Panc1 (cell line): ENCODE measurements around the gene DNAAF3. TPM values are rescaled to one million over a fixed set of nuclear protein-coding genes. Genes with fewer than 3 reads are reported as not detected.
A peak's percentile ranks its signal among the peaks of the same experiment; 100 is the strongest.

Source experiments
- ATAC-seq: fragments of 200-7000 bp; cut with Tn5 transposase; 2 replicates; pipeline ENCODE4 v1.9.1; 2020; ENCODE audit warnings: mild to moderate bottlenecking, moderate library complexity
- BruUV-seq: library from RNA; stranded (reverse); fragments of 400-500 nt; replicated peaks from 2 replicates; lab custom pipeline; 2021; lab: Mats Ljungman, UMichigan
- CTCF ChIA-PET: fragments of 300-600 bp; sonication (Branson Sonifier 250); formaldehyde crosslinking; loops from one replicate; lab custom pipeline; 2022; ENCODE audit warnings: antibody characterized with exemption; lab: Charles Lee
- POLR2A ChIA-PET: fragments of 300-600 bp; sonication (Branson Sonifier 250); formaldehyde crosslinking; loops from one replicate; lab custom pipeline; 2022; ENCODE audit warnings: antibody characterized with exemption; lab: Charles Lee
- DNase-seq: peaks from one replicate; pipeline ENCODE4 v3.0.0-alpha.2; 2010; ENCODE audit warnings: low read depth, low spot score
- H3K27ac ChIP-seq: 2 replicates; pipeline ENCODE4 v1.5.1; 2011; ENCODE audit warnings: mild to moderate bottlenecking, low read length, inconsistent platforms
- H3K27me3 ChIP-seq: fragments of 200-500 bp; sonication (Bioruptor generic); 2 replicates; pipeline ENCODE4 v1.6.0; 2014; ENCODE audit warnings: low read length, inconsistent platforms; ENCODE audit not compliant: control insufficient read depth, insufficient read depth
- H3K36me3 ChIP-seq: fragments of 200-500 bp; sonication (Bioruptor generic); 2 replicates; pipeline ENCODE4 v1.5.1; 2014; ENCODE audit warnings: inconsistent platforms, mild to moderate bottlenecking, low read length, moderate library complexity; ENCODE audit not compliant: control insufficient read depth, insufficient read depth
- H3K4me1 ChIP-seq: 2 replicates; pipeline ENCODE4 v1.5.1; 2011; ENCODE audit warnings: inconsistent platforms, mild to moderate bottlenecking, low read length, moderate library complexity; ENCODE audit not compliant: control insufficient read depth, insufficient read depth
- H3K4me3 ChIP-seq, 2 experiments: 2 replicates each; pipeline ENCODE4 v1.5.1; 2011 to 2012; ENCODE audit warnings: low read depth in 2 of 2, low read length in 2 of 2, mild to moderate bottlenecking in 2 of 2, inconsistent platforms in 1 of 2, moderate library complexity in 1 of 2
- H3K9me3 ChIP-seq: fragments of 200-500 bp; sonication (Bioruptor generic); 2 replicates; pipeline ENCODE4 v1.5.1; 2014; ENCODE audit warnings: low read depth, mild to moderate bottlenecking, inconsistent platforms, low read length, moderate library complexity; ENCODE audit not compliant: control insufficient read depth, insufficient read depth
- POLR2AphosphoS5 ChIP-seq: IDR thresholded peaks from 2 replicates; pipeline ENCODE4 v1.6.1; 2012; ENCODE audit warnings: mild to moderate bottlenecking, low read depth, low read length, moderate library complexity
- SIN3A ChIP-seq: IDR thresholded peaks from 2 replicates; pipeline ENCODE4 v1.6.1; 2012; ENCODE audit warnings: low read depth, mild to moderate bottlenecking, low read length, moderate library complexity, borderline replicate concordance; ENCODE audit not compliant: insufficient read depth
- TCF7L2 ChIP-seq: IDR thresholded peaks from 2 replicates; pipeline ENCODE4 v1.6.1; 2011; ENCODE audit warnings: mild to moderate bottlenecking, low read depth, low read length, inconsistent platforms
- in situ Hi-C: cut with HindIII; loops from 2 replicates; pipeline ENCODE4 v1.10.0; 2016; ENCODE audit warnings: low sequenced_read_pairs, low pct_unique_long_range_greater_than_20kb
- intact Hi-C: fragments of 100-400 bp; cut with micrococcal nuclease; formaldehyde crosslinking; loops from one replicate; pipeline ENCODE4 v1.10.0; 2022; ENCODE audit not compliant: unreplicated experiment
- total RNA-seq: library from RNA; stranded (reverse); gene quantifications from one replicate; pipeline ENCODE4 v1.2.1, GENCODE V29; 2021; ENCODE audit not compliant: unreplicated experiment
- TF ChIP-seq, protein P1 (sequence below), 2 experiments: IDR thresholded peaks; 2 replicates each; pipeline ENCODE4 v1.6.1; 2011 to 2012; ENCODE audit warnings: low read depth in 2 of 2, control low read depth in 1 of 2, low read length in 1 of 2, mild to moderate bottlenecking in 1 of 2, moderate library complexity in 1 of 2; ENCODE audit not compliant: insufficient read depth in 1 of 2
- TF ChIP-seq, protein P2 (sequence below): fragments of 450-650 bp; IDR thresholded peaks from 2 replicates; pipeline ENCODE4 v1.5.1; 2017; ENCODE audit warnings: mild to moderate bottlenecking

Gene DNAAF3
- total RNA-seq, 1 experiment from 2014 or later: 12.4 TPM

- no TSS peak for BruUV-seq
- DNase-seq (peak; percentile 77), ATAC-seq (peak; percentile 84)
- TF ChIP-seq, protein P1, sequence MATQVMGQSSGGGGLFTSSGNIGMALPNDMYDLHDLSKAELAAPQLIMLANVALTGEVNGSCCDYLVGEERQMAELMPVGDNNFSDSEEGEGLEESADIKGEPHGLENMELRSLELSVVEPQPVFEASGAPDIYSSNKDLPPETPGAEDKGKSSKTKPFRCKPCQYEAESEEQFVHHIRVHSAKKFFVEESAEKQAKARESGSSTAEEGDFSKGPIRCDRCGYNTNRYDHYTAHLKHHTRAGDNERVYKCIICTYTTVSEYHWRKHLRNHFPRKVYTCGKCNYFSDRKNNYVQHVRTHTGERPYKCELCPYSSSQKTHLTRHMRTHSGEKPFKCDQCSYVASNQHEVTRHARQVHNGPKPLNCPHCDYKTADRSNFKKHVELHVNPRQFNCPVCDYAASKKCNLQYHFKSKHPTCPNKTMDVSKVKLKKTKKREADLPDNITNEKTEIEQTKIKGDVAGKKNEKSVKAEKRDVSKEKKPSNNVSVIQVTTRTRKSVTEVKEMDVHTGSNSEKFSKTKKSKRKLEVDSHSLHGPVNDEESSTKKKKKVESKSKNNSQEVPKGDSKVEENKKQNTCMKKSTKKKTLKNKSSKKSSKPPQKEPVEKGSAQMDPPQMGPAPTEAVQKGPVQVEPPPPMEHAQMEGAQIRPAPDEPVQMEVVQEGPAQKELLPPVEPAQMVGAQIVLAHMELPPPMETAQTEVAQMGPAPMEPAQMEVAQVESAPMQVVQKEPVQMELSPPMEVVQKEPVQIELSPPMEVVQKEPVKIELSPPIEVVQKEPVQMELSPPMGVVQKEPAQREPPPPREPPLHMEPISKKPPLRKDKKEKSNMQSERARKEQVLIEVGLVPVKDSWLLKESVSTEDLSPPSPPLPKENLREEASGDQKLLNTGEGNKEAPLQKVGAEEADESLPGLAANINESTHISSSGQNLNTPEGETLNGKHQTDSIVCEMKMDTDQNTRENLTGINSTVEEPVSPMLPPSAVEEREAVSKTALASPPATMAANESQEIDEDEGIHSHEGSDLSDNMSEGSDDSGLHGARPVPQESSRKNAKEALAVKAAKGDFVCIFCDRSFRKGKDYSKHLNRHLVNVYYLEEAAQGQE (IDR thresholded peaks at IDR 0.05; ENCODE audit: insufficient read depth in 1 of 2, low read depth in 2 of 2, low read length in 1 of 2): peak in 1 of 2 experiments; percentile 58; a peak in 1 of 4 replicates
- TF ChIP-seq TCF7L2: no peak
- TF ChIP-seq SIN3A: no peak
- TF ChIP-seq, protein P2, sequence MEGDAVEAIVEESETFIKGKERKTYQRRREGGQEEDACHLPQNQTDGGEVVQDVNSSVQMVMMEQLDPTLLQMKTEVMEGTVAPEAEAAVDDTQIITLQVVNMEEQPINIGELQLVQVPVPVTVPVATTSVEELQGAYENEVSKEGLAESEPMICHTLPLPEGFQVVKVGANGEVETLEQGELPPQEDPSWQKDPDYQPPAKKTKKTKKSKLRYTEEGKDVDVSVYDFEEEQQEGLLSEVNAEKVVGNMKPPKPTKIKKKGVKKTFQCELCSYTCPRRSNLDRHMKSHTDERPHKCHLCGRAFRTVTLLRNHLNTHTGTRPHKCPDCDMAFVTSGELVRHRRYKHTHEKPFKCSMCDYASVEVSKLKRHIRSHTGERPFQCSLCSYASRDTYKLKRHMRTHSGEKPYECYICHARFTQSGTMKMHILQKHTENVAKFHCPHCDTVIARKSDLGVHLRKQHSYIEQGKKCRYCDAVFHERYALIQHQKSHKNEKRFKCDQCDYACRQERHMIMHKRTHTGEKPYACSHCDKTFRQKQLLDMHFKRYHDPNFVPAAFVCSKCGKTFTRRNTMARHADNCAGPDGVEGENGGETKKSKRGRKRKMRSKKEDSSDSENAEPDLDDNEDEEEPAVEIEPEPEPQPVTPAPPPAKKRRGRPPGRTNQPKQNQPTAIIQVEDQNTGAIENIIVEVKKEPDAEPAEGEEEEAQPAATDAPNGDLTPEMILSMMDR: peak; percentile 100
- TF ChIP-seq POLR2AphosphoS5: no peak
- ChIA-PET POLR2A (interaction anchor here (0.6 kb wide), 3 partner anchors 42 to 334 kb away, joined by 3 to 6 read pairs (median 4); no protein-coding TSS in a partner anchor), CTCF (interaction anchor here (0.9 to 1.5 kb wide), 7 partner anchors 13 to 40 kb away, joined by 3 to 22 read pairs (median 4); no protein-coding TSS in a partner anchor)
- intact Hi-C loops: no loop called here
- no peaks in the 10 kb centered on the region for H3K27me3 ChIP-seq
- no peak overlapping the region for H3K27ac ChIP-seq
- H3K4me1 ChIP-seq: peaks cover 8% of the 10 kb centered on the region; the same call in 1 of the 2 replicates
- no peaks in the 10 kb centered on the region for H3K36me3 ChIP-seq
- H3K9me3 ChIP-seq: no peaks in the 10 kb centered on the region
- no peak overlapping the region; a peak in 1 of 4 replicates for H3K4me3 ChIP-seq
- in situ Hi-C loops: no loop called here
Observed at GRCh38 chr19:55160128-55160985, 6.1 kb downstream of the DNAAF3 start.

GRCh38 chr19:55158848-55159749 lies 7.3 kb downstream of the DNAAF3 start:
- Histone ChIP-seq H3K36me3 (no peaks in the 10 kb centered on the region), H3K27me3 (no peaks in the 10 kb centered on the region), H3K9me3 (no peaks in the 10 kb centered on the region), H3K27ac (no peak overlapping the region; the same call in 1 of the 2 replicates), H3K4me1 (peaks cover 8% of the 10 kb centered on the region; the same call in 1 of the 2 replicates), H3K4me3 (no peak overlapping the region)
- intact Hi-C loops: no loop called here
- in situ Hi-C loops: no loop called here
- POLR2A ChIA-PET: interaction anchor here (0.5 to 0.6 kb wide), 4 partner anchors 131 to 983 kb away, joined by 3 to 13 read pairs (median 8); no protein-coding TSS in a partner anchor
- TF ChIP-seq SIN3A: no peak
- TF ChIP-seq, protein P1 (IDR thresholded peaks at IDR 0.05; ENCODE audit: insufficient read depth in 1 of 2, low read depth in 2 of 2, low read length in 1 of 2): no peak
- TF ChIP-seq, protein P2: no peak
- no peak for TF ChIP-seq POLR2AphosphoS5
- no peak for TF ChIP-seq TCF7L2
- ATAC-seq (no peak), DNase-seq (no peak)
- CTCF ChIA-PET: interaction anchor here (0.6 to 1.5 kb wide), 5 partner anchors 12 to 466 kb away, joined by 3 to 22 read pairs (median 3); no protein-coding TSS in a partner anchor
- BruUV-seq: no TSS peak
